AG20443 (cell line): ENCODE data around the gene SKI.
A peak's percentile ranks its signal among the peaks of the same experiment; 100 is the strongest.
"Not testable (repeated sequence)": the region's sequence is repeated elsewhere in the genome, so short reads cannot be mapped to it uniquely, and the experiment has no call there.

Source experiments
- DNase-seq: peaks from one replicate; pipeline ENCODE4 v3.0.0; 2012; ENCODE audit warnings: low spot score, mixed read lengths

The SKI gene

DNA sequence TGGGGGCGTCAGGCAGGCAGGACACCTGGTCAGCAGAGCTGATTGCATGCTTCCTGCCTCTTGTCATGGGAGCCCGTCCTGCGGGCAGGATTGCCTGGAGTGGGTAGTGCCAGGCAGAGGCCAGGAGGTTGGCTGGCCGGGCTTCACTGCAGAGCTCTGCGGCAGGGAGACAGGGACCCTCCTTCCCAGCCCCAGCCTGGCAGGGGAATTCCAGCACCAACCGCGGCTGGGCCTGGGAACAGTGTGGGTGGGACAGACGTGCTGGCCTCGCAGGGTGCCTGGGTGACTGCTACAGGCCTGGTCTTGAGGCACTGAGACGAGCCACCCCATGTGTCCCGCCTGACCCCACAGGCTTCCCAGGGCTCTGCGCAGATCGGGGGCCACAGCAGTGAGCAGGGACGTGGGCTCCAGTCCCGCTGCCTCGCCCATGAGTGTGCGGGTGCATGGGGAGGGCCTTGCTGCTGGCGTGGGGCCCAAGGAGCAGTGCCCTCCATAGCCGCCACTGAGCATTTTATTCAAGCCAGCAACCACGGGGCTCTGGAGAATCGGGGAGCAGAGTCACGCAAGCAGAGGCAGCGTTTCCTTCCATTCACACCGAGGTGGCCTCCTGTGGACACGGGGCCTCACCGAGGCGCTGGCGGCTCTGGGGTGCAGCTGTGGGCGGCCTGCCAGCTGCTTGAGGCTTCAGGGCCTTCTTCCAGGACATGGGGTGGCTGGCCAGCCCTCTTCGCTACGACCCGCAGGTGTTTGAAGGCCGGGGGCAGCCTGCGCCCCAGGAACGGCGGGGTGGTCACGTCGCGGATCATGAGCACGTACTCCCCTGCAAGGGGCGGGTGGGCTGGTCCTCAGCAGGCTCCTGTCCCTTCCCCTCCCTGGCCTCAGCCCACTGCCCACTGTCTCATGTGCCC, 92.9 kb downstream of the SKI start:
- DNase-seq: no peak

DNA sequence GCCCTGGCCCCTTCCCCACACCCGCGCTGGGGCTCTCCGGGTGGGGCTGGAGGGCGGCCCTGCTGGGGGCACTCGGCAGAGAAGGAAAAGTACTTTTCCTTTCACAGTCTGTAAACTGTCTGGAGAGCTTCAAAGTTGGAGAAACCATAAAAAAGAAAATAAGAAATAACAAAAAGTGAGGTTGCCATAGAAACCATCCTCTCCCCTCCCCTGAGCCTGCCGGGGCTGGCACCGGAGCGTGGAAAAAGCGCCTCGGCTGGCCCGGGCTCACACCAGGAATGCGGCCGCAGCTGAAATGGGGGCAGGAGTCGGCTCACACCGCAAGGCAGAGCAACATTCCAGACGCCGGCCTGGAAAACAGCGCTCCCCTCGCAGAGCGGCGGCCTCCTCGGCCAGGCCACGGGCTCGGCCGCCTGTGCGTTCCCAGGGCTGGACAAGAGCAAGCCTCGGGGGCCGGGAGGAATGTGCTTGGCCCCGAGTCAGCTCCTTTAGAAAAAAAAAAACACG, 94.0 kb downstream of the SKI start:
- DNase-seq: peak; percentile 96

DNA sequence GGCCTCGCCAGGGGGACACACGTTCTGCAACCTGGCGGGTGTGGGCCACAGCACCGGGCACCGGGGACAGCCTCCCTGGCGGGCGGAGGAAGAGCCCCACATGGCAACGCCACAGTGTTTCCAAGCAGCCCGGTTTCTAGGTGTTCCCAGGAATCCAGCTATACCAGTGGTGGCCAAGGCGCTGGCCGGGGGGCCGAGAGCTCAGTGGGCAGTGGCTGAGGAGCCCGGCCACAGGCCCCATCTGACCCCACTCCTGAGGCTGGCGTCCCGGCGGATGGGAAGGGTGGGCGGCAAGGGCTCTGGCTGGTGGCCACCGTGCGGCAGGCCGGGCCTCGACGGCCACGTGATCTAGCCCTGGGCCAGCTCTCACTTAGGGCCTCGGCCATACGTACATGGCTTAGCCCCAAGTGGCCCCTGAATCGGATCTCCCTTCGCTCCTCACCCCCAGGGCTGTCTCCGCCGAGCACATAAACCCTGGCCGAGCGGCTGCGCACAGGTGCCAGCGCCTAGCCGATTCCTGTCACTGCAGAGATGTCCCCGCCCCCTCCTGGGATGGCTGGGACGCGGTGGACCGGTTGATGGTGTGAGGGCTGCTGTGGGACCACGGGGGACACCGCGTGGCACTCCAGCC, 94.6 kb downstream of the SKI start:
- DNase-seq: peak; percentile 83

DNA sequence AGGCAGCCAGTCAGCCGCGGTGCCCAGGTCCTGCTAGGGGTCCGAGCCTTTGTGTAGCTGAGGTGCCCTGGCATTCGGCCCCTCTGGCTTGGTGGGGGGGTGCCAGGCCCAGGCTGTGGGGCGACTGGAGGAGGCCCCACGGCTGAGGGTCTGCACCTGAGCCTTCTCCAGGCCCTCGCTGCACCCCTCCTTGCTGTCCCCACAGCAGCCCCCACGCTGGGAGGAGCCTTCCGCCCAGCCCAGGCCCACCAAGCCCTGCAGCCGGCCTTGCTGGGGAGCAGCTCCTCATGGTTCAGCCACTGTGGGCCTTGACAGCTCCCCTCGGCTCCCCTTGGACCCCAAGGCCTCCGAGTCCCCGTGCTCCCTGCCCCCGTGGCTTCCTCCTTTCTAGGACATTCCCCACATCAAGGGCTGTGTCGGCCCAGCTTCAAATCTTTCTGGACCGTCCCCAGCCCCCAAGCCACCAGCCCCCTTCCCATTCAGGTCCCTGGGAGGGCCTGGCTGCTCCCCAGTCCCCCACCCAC, 95.4 kb downstream of the SKI start:
- DNase-seq: no peak

DNA sequence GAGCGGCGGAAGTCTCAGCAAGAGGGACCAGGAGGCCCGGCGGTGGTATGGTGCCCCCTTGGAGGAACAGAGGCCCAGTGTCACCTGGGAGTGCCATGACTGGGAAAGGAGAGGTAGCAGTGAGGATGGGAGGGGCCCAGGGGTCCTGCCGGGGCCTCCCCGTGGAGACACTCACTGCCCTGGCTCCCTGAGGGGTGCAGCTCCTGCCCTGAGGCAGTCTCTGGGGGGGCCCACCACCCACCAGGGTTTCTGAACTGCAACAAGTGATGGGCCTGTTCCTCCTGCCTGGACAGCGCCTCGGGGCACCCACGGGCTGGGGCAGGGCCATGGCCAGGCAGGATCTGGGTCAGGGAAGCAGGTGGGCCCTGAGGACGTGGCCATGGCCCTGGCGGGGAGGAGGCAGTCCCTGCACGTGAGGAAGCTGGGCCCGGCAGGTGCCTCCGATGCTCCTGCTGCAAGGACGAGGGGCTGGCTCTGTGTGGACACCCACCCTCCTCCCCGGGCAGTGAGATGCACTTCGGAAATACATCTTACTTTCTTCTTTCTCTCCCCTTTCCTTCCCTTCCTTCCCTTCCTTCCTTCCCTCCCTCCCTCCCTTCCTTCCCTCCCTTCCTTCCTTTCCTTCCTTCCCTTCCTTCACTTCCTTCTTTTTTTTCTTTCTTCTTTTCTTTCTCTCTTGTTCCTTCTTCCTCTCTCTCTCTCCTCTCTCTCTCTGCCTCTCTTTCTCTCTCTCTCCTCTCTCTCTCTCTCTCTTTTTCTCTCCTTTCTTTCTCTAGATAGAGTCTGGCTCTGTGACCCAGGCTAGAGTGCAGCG, 96.6 kb downstream of the SKI start:
- DNase-seq: no peak

DNA sequence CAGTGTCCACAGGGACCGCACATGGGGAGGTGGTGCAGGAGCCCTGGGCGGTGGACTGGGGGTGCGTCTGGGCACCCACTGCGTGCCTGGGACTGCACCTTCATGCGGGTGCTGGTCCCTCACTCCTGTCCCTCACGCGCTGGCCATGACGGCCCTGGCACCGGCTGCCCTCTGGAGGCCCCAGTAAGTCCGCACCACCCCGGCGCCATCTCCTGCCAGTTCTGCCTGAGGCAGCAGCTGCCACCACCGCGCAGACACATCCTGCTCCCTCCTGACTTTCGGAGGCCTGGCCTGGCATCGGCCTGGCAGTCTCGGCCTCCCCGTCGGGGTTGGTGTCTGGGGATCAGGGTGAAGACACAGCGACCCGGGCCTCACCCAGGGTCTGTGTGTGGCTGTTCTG, 98.4 kb downstream of the SKI start:
- DNase-seq: no peak

DNA sequence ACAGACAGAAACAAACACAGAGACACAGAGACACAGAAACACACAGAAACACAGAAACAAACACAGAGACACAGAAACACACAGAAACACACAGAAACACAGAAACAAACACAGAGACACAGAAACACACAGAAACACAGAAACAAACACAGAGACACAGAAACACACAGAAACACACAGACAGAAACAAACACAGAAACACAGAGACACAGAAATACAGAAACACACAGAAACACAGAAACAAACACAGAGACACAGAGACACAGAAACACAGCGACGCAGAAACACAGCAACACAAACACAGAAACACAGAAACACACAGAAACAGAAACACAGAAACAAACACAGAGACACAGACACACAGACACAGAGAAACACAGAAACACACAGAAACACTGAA, 99.0 kb downstream of the SKI start:
- not testable (repeated sequence) for DNase-seq

DNA sequence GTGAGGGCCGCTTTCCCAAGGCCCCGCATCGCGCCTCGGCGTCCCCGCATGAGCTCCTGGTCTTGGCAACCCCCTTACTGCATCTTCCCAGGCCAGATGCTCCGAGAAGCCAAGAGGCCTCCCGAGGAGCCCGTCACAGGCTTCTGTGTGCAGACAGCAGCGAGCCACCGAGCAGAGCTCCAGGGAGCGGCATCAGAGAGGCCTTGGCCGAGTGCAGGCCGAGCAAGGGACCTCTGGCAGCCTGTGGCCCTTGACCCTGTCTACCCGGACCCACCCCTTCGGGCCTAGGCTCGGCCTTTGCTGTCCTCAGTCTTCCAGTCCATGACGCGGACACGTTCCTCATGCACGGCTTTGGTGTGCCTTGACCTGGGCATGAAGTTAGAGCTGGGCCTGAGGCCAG, 99.7 kb downstream of the SKI start:
- DNase-seq: no peak

DNA sequence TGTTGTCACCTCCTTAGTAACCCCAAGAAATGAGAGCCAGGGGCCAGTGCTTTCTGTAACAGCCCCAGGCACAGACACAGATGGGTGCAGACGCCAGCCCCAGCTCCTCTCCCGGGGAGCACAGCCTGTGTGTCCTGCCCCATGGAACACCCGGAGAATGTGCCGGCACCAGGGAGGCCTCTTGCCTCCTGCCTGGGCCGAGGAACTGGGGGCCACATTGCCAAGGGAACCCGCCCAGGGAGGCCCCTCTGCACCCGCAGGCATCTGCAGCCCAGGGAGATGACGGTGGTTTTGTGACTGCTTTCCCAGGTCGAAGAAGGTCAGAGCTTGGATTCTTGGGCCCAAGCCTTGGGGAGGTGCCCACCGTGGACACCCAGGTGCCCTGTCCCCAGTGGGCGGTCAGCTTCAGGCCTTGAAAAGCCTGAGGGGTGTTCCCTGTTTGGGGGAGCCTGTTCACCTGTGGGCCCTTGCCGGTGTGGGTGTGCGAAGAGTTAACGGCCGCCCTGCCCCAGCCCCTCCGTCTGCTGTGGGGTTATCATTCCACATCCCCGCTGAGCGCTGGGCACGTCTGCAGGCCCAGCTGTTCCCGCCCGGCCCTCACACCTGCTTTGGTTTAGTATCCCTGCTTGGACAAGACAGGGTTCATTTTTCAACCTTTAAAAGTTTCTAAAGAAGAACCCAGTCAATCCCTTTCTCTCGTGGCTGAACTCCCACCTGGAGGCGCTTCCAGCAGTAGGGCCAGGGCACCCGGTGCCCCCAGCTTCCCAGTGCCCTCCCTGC, 100.7 kb downstream of the SKI start:
- DNase-seq: no peak

DNA sequence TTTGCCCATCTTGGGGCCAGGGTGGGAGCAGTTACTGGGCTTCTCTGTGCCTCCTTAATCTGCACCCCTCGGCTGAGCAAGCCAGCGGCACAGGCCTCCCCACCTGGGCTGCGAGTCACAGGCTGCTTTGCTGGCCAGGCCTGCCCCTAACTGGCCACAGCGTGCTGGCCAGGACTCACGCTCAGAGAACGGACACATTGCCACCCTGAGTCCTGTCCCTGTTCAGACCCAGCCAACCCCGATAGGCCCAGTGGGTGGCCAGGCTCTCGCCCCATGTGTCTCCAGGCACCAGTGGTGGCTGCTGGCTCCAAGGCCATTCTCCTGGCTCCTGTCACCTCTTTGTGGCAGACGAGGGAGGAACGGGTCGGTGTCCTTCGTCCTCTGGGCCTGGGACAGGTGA, 101.9 kb downstream of the SKI start:
- peak; percentile 31 for DNase-seq

DNA sequence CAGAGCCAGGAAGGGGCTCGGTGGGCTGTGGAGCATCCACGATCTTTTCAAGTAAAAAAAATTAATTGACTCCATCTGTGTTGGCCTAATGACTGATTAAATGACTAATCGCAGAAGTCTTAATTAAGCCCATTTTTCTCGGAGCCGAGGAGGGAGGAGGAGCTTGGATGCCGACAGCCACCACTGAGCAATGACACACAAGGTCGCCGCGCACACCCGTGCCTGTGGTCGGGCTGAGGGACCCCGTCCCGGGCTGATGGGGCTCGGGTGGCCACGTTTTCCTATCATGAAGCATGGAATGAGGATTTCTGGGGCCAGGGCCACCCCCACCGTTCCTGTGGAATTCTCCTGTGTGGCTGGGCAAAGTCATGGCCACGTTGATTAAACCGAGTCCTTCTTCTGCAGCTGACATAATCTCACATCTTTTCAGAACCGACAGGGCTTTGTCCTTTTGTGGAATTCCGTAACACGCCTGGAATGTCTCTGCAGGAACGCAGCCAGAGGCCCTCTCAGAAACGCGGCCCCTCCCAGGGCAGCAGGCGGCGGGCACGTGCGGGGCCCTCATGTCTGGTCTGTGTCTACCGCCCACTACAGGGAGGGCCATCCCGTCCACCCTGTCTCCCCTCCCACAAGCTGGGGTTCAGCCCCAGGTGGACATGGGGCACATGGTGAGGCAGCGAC, 102.5 kb downstream of the SKI start:
- peak; percentile 96 for DNase-seq

DNA sequence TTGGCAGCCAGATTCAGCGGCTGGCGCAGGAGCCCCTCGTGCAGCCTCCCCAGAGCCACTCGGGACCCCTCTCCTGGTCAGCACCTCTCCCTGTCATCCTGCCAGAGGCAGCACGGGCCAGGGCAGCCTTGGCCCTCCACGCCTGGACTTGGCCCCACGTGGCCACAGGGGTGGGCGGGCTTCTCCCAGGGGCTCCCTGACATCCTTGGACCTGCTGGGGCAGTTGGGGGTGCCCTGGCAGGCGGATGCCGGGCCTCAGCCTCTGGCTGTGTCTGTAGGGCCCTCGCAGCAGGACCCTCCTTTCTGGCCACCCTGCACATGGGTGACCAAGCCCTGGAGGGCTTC, 103.1 kb downstream of the SKI start:
- DNase-seq: no peak

DNA sequence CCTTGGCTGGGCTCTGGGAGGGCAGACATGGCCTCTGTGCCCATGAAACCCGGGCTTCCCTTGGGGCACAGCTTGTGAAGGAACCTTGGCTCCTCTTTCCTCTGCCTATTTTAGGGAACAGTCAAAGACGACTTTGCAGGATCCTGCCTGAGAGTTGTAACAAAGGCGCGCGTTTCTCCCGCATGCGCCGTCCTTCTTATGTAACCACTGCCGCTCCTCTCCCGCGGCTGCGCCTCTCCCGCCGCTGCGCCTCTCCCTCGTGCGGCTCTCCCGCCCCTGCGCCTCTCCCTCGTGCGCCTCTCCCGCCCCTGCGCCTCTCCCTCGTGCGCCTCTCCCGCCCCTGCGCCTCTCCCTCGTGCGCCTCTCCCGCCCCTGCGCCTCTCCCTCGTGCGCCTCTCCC, 103.5 kb downstream of the SKI start:
- DNase-seq: not testable (repeated sequence)

DNA sequence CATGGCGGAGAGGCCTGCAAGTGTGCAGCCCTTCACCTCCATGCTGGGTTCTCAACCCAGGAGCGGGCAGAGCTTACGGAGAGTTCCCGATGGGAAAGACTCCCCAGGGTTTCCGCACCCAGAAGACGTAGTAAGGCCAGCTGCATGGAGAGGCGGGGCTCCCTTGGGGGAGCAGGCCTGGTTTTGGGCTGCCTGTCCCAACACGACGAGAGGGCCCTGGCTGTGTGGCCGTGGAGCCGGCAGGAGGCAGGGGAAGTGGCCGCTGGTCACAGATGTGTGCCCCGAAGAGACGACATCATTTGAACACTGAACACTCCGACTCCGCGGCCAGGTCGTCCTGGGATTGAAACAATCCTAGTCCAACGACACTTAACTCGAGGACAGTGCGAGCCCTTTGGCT, 106.2 kb downstream of the SKI start:
- no peak for DNase-seq

DNA sequence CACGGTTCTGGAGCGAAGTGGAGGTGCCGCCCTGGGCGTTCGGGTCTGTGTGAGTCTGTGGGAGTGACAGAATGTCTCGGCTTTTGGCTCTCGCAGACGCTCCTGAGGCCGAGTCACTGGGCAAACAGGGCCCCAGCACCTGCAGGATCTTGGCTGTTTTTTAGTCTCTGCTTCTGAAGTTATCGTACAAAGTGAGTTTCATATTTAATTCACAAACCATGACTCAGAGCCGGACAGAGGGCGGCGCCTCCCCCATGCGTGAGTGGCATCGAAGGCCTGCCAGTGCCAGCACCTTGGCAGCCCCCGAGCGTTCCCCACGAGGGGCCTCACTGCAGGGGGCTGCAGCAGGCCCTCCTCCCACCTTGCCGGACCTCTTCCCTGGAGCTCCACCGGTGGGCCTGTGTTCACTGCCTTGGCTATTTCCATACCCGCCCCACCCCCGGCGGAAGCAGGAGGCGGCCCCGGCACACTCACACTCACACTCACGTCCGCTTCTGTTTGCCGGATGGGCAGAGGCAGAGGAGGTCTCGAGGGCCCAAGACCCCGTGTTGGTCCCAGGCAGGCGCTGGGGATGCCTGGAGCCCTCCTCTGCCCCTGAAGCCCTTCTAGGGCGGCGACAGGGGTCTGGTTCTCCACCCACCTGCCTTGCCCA, 106.9 kb downstream of the SKI start:
- DNase-seq: no peak

DNA sequence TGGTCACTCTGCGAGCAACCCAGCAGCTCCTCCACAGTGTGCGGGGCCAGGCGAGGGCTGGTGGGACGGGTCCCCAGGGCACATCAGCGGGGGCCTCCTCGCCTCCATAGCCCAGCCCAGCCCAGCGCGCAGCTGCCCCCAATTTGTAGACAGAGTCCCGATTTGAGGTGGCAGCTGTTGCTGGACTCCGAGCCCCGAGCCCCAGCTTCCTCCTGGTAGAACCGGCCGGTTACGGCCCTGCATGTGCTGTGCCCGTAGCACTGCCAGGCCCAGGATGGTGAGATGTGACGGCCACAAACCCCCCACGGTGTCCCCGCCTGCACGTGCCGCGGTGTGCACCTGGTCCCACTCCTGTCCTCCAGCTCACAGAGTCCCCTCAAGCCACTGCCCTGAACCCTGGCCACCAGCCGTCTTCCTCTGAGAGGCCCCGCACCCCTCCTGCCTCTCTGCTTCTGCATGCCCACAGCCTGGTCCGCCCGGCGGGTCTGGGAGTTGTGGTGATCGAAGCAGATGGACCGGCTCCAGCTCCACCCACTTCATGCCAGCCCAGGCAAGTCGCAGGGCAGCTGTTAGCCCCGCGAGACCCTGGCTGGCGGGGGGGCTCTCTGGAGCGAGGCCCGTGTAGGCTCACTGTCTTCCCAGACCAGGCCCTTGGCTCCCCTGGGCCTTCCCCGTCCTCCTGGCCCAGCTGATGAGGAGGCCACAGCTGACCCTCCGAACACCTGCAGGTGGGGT, 107.8 kb downstream of the SKI start:
- DNase-seq: no peak

DNA sequence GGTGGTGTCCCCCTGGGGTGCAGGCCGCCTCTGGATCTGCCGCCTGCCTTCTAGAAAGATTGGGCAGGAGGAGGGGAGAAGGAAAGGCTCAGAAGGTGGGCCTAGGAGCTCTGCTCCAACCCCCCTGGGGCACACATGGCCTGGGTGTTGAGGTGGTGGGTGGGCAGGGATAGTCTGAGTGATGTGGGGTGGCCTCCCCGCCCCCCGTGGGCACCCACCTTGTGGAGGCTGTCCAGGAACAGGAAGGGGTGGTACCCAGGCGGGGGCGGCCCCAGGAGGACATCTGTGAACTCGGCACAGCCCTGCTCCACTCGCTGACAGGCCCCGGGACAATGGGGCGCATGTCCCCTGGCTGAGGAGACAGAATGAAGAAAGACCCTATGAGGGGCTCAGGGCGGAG, 108.4 kb downstream of the SKI start:
- DNase-seq: no peak

DNA sequence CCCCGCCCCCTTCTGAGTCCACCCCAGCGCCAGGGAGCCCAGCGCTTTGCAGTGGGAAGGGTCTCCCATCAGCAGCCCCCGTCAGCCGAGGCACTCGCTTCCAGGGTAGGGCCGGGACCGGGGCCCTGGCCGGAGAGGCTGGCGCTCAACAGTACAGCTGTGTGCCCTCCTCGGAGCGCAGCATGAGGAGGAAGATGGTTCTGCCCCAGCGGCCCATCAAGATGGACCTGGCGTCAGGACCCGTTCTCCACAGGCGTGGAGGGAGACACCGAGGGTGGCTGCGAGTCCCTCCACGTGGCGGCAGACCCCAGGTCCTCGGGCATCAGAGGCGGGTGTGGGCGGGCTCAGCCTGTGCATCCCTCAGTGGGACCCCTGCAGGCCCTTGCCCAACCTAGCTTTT, 109.0 kb downstream of the SKI start:
- DNase-seq: no peak

DNA sequence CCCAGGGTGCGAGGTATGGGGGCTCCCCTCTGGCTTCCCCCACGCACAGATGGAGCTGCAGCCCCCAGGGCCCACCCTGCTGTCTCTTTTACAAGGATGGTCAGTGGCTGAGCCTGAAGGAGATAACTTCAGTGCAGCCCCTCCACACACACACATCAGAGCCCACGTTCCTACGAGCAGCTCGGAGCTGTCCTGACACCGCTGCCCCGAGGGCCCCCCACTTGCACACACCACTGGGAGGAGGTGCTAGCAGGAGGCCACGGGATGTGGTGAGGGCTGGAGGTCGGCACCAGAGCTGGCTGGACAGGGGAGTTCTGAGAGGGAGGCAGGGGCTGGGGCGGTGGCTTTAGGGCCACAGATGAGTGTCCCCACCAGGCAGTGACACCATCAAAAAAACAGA, 109.4 kb downstream of the SKI start:
- no peak for DNase-seq
